ENCODE data around the gene MT3.

The MT3 gene

GRCh38 chr16:56614549-56614991 lies 25.2 kb downstream of the MT3 start:
- no peak for TF ChIP-seq CTCF (IDR thresholded peaks at IDR 0.05)

GRCh38 chr16:56615353-56615752 lies 26.0 kb downstream of the MT3 start:
- TF ChIP-seq CTCF (IDR thresholded peaks at IDR 0.05), result no peak

- TF ChIP-seq CTCF (IDR thresholded peaks at IDR 0.05), result no peak
Observed at GRCh38 chr16:56616608-56617211, 27.4 kb downstream of the MT3 start.

GRCh38 chr16:56617212-56618085 lies 28.1 kb downstream of the MT3 start:
- no peak for TF ChIP-seq CTCF (IDR thresholded peaks at IDR 0.05)

DNA sequence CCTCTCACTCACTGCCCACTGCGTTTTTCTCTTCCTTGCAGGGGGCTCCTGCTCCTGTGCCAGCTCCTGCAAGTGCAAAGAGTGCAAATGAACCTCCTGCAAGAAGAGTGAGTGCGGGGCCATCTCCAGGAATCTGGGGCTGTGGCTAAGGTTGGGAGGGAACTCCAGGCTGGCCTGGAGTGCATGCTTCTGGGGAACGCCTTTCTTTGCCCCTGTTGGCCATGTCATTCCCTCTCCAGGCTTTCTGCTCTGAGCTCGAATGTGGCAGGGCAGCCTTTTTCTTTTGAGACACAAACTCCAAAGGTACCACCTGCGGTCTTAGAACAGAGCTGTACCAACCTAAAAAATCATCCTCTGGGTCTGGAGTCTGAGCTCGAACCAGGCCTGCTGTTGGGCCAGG lies 28.8 kb downstream of the MT3 start:
- TF ChIP-seq CTCF (IDR thresholded peaks at IDR 0.05), result no peak

- no peak for TF ChIP-seq CTCF (IDR thresholded peaks at IDR 0.05)
Observed at GRCh38 chr16:56620339-56620897, 31.1 kb downstream of the MT3 start.

DNA sequence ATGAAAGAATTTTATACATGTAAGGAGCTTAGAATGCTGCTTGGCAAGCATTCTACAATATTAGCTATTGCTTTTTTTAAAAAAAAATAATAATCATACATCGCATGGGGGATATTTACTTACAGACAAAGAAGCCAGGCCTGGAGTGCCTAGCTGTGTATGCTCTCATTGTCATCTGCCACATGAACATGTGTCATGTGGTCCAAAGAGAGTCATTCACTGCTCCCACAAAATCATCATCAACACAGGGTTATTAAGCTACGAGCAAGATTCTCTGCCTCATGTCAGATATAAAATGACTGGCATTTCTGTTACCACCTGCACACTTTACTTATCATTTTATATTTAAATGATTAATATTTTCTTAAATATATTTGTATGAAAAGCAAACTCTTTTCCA lies 34.3 kb downstream of the MT3 start:
- no peak for TF ChIP-seq CTCF (IDR thresholded peaks at IDR 0.05)
